IPS-15b (cell line): ENCODE measurements around the gene SLC35G6.
A peak's percentile ranks its signal among the peaks of the same experiment; 100 is the strongest.
"Not testable (repeated sequence)": the region's sequence is repeated elsewhere in the genome, so short reads cannot be mapped to it uniquely, and the experiment has no call there.

Experiments used
- H3K27me3 ChIP-seq: one replicate; pipeline ENCODE4 v1.6.1; 2013; ENCODE audit warnings: low read length; ENCODE audit not compliant: control insufficient read depth, insufficient read depth
- H3K36me3 ChIP-seq: one replicate; pipeline ENCODE4 v1.6.1; 2013; ENCODE audit warnings: low read length; ENCODE audit not compliant: control insufficient read depth, insufficient read depth
- H3K4me1 ChIP-seq: one replicate; pipeline ENCODE4 v1.6.1; 2013; ENCODE audit warnings: mild to moderate bottlenecking, low read length; ENCODE audit not compliant: control insufficient read depth, insufficient read depth
- H3K4me3 ChIP-seq: one replicate; pipeline ENCODE4 v1.5.1; 2013; ENCODE audit warnings: low read depth, low read length
- H3K9ac ChIP-seq: one replicate; pipeline ENCODE4 v1.6.1; 2013; ENCODE audit warnings: low read depth, mild to moderate bottlenecking, low read length
- H3K9me3 ChIP-seq: one replicate; pipeline ENCODE4 v1.6.1; 2013; ENCODE audit warnings: mild to moderate bottlenecking, low read length; ENCODE audit not compliant: control insufficient read depth, insufficient read depth

Gene SLC35G6

DNA sequence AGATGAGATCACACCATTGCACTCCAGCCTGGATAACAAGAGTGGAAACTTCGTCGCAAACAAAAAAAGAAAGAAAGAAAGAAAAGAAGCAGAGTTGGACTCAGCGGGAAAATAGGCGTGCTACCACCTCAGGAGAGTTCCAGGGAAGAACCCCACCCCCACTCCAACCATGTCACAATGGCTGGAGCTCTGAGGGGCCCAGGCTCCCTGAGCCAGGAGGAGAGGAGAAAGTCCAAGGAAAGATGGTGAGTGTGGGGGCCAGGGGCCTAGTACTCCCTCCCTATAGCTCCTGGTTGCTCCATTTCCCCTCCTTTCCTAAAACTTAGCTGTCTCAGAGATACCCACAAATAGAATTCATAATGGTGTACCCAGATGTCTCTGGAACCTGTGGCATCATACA, at the start of gene SLC35G6:
TSS of gene SLC35G6 (plus strand) at position 172 of the 400 bp plus-strand sequence. CDS start at position 243, 71 bp downstream.
- H3K36me3 ChIP-seq, H3K9ac ChIP-seq, H3K9me3 ChIP-seq, H3K27me3 ChIP-seq, H3K4me3 ChIP-seq: not testable (repeated sequence)
- peaks cover 13% of the 10 kb centered on the region for H3K4me1 ChIP-seq

DNA sequence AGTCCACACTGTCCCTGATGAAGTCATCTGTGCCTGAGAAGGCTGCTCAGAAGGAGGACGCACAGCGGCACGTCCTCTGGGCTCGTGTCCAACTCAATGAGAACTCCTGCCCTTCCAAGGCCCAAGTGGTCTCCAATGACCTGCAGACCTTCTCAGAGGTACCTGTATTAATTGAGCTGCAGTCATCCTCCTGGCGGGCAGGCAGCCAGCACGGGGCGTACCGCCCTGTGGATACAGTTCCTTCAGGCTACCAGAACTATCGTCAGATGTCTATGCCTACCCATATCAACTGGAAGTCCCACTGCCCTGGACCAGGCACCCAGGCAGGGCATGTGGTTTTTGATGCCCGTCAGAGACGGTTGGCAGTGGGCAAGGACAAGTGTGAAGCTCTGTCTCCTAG, 49.0 kb upstream of the SLC35G6 start:
- no peaks in the 10 kb centered on the region for H3K9me3 ChIP-seq
- no peaks in the 10 kb centered on the region for H3K27me3 ChIP-seq
- H3K4me1 ChIP-seq, result no peaks in the 10 kb centered on the region
- no peaks in the 10 kb centered on the region for H3K36me3 ChIP-seq
- H3K9ac ChIP-seq, result no peak overlapping the region
- no peak overlapping the region for H3K4me3 ChIP-seq

DNA sequence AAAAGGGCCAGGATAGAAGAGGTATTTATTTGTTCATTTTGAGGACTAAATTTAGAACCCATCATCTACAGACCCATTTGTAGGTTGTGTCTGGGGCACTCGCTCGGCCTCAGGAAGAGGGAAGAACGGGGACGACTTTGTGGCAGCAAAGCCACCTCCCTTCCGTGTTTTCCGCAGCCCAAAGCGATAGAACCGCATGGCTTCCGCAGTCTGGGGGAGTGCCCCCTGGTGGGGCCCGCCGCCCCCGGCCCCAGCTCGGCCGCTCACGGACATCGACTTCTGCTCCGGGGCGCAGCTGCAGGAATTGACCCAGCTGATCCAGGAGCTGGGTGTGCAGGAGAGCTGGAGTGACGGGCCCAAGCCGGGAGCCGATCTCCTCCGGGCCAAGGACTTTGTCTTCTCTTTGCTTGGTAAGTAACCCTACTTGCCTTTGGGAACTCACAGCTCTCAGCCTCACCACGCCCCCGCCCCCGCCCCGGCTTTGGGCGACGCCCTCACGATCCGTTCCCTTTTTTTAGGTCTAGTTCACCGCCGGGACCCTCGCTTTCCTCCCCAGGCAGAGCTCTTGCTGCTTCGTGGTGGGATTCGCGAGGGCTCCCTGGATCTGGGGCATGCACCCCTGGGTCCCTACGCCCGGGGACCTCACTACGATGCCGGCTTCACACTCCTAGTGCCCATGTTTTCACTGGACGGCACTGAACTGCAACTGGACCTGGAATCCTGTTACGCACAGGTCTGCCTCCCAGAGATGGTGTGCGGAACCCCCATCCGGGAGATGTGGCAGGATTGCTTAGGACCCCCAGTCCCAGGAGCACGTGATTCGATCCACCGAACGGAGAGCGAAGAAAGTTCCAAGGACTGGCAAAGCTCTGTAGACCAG, 45.3 kb upstream of the SLC35G6 start:
- Histone ChIP-seq H3K36me3 (no peaks in the 10 kb centered on the region), H3K4me3 (peak overlapping the region; percentile 63)

DNA sequence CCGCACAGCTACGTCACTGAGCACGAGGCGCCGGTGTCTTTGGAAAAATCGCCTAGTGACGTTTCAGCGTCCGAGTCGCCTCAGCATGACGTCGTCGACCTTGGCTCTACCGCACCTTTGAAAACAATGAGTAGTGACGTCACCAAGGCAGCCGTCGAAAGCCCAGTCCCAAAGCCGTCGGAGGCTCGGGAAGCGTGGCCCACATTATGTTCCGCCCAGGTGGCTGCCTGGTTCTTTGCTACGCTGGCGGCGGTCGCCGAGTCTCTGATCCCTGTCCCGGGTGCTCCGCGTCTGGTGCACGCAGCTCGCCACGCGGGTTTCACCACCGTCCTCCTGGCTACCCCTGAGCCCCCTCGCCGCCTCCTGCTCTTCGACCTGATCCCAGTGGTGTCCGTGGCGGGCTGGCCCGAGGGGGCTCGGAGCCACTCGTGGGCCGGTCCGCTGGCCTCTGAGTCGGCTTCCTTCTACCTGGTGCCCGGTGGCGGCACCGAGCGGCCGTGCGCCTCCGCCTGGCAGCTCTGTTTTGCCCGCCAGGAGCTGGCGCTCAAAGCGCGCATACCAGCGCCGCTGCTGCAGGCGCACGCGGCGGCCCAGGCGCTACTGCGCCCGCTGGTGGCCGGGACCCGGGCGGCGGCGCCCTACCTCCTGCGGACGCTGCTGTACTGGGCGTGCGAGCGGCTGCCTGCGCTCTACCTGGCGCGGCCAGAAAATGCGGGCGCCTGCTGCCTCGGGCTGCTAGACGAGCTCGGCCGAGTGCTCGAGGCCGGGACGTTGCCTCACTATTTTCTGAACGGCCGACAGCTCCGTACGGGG, 44.5 kb upstream of the SLC35G6 start:
- peaks cover 12% of the 10 kb centered on the region for H3K27me3 ChIP-seq
- H3K4me3 ChIP-seq, result peak overlapping the region; percentile 63
- peaks cover 11% of the 10 kb centered on the region for H3K4me1 ChIP-seq
- H3K36me3 ChIP-seq, result no peaks in the 10 kb centered on the region
- H3K9ac ChIP-seq, result no peak overlapping the region
- H3K9me3 ChIP-seq, result no peaks in the 10 kb centered on the region

More for the DNA sequence above, 45.3 kb upstream of the SLC35G6 start:
- H3K4me1 ChIP-seq, result peaks cover 7% of the 10 kb centered on the region
- peaks cover 10% of the 10 kb centered on the region for H3K27me3 ChIP-seq
- no peaks in the 10 kb centered on the region for H3K9me3 ChIP-seq
- H3K9ac ChIP-seq, result peak overlapping the region; percentile 37

DNA sequence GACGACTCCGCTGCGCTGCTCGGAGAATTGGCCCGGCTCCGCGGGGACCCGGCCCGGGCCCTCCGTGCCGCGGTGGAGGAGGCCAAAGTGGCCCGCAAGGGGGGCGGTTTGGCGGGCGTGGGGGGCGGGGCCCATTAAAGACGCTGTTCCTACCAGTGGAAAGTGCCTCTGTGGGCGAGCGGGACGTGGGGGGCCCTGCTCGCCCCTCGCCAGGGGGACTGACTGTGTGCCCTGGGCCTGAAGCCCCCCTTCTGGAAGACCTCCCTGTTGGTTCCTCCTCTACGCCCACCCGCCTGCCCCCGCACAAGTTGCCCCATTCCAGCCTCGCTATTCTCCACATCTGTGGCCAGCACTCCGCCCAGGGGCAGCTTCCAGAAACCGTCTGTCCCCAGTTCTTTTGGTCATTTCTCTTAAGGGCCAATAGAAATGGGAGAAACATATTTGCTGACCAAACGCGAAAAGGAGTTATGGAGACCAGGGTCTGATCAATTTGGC, 43.8 kb upstream of the SLC35G6 start:
- Histone ChIP-seq H3K4me3 (peak overlapping the region; percentile 63), H3K9ac (no peak overlapping the region)

DNA sequence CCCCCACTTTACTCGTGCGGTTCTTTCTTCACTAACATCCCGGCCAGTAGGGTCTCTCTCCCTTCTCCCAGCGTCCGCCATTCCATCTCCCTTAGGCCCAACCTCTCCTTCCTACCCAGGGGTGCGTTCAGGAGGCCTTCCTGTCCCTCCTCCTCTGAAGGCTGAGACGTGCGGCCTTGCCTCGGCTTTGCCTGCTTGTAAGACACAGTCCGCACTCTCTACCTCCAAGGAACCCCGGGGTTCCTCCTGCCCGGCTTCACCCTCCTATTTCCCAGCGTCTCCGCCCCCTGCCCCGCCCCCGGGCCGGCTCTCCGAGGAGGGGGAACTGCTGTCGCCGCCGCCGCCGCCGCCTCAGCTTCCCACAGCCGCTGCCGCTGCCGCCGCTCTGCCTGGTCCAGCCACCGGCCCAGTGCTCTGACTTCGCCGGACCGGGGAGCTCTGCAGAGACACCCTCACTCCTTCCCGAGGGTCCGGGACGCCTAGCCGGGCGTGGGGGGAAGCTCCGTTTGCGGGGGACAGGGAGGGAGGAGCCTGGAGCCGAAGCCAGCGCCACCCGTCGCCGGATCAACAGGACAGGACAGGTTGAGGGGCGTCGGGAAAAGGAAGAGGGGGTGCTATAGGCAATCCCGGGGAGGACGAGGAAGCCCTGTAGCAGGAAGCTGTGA, 43.2 kb upstream of the SLC35G6 start:
- Histone ChIP-seq H3K9me3 (no peaks in the 10 kb centered on the region), H3K27me3 (peaks cover 14% of the 10 kb centered on the region), H3K4me3 (peak overlapping the region; percentile 87), H3K36me3 (peaks cover 2% of the 10 kb centered on the region), H3K4me1 (peaks cover 11% of the 10 kb centered on the region), H3K9ac (no peak overlapping the region)

More for the DNA sequence above, 43.8 kb upstream of the SLC35G6 start:
- H3K36me3 ChIP-seq, result no peaks in the 10 kb centered on the region
- no peaks in the 10 kb centered on the region for H3K9me3 ChIP-seq
- H3K27me3 ChIP-seq, result peaks cover 14% of the 10 kb centered on the region
- H3K4me1 ChIP-seq, result peaks cover 11% of the 10 kb centered on the region

DNA sequence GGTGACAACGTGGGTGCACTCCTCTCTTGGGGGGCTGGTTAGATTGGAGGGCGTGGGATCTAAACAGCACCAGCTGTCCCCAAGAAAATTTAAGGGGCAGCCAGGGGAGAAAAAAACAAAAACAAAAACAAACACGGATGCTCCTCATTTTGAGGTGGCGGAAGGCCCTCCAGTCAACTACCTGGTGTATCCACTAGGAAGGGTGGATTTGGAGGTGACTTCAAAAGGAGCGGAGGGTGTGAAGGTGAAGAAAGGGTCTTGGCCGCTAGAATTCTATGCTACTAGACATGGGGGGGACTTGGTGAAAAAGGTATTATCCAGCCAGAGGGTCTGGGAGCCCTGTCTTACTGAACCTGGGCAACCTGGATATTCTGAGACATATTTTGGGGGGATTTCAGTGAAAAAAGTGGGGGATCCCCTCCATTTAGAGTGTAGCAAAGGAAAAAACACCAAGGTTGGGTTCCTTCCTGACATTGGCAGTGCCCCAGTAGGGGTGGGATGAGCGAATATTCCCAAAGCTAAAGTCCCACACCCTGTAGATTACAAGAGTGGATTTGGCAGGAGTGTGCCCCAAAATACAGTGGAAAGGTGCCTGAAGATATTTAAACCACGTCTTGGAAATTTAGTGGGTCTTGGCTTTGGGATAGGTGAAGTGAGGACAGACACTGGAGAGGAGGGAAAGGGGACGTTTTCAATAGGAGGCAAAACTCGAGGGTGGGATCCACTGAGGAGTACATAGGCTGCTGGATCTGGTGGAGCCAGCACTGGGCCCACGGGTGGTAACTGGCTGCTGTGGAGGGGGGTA, 42.4 kb upstream of the SLC35G6 start:
- Histone ChIP-seq H3K4me1 (peaks cover 11% of the 10 kb centered on the region), H3K9me3 (no peaks in the 10 kb centered on the region), H3K9ac (no peak overlapping the region), H3K27me3 (peaks cover 19% of the 10 kb centered on the region), H3K4me3 (peak overlapping the region; percentile 87), H3K36me3 (peaks cover 2% of the 10 kb centered on the region)

DNA sequence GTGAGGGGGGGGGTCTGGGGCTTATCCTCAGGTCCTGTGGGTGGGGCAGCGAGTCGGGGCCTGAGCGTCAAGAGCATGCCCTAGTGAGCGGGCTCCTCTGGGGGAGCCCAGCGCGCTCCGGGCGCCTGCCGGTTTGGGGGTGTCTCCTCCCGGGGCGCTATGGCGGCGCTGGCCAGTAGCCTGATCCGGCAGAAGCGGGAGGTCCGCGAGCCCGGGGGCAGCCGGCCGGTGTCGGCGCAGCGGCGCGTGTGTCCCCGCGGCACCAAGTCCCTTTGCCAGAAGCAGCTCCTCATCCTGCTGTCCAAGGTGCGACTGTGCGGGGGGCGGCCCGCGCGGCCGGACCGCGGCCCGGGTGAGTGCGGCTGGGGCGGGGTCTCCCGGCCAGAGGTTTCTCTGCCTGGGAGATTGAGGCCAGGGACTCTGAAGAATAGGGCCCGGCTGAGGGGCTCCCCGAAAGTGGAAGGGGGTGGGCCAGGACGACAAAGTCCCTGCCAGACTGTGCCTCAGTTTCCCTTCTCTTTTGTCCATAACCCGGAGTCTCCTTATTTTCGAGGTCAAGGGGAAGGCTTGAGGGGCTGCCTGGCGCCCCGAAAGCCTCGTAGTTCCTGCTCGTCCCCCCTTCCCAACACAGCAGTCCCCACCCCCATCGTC, 41.7 kb upstream of the SLC35G6 start, which contains the start of gene FGF11:
TSS of gene FGF11 (plus strand) at position 51 of the 651 bp plus-strand sequence. CDS start at position 160, 109 bp downstream.
- H3K9ac ChIP-seq, result peak within 1 kb of the TSS; percentile 92
- peak within 1 kb of the TSS; percentile 87 for H3K4me3 ChIP-seq
- peaks cover 14% of the 10 kb centered on the region for H3K4me1 ChIP-seq
- no peaks in the 10 kb centered on the region for H3K9me3 ChIP-seq
- peaks cover 25% of the 10 kb centered on the region for H3K27me3 ChIP-seq
- peaks cover 2% of the 10 kb centered on the region for H3K36me3 ChIP-seq

DNA sequence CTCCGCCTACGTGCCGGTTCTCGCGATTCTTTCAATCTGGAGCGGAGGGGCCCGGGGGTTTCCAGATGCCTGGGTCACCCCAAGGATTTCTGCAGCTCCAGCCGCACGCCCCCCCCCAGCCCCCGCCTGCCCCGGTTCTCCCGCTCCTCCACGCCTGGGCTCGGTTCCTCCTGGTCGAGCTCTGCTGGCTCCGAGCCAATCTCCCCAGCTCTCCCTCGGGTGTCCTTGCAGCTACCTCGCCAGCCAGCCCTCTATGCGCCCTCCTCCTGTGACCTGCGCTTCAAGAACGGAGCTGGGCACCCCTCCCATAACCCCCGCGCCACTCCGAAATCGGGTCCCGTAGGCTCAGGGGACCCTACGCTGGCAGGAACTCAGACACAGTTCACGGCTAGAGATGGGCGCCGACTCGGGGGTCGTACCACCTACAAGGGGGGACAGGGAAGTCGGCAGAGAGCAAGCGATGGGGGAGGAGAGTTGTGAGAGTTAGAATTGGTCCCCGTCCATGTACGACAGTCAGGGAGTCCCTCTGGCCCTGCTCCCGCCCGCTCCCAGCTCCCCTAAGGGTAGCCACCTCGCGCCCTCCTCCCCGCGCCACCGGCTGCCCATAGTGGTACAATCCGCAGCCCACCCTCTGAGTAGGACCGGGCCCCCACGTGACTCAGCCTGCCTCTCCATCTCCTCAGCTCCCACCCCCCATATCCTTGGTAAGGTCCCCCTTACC, 41.0 kb upstream of the SLC35G6 start:
- H3K4me1 ChIP-seq, result peaks cover 14% of the 10 kb centered on the region
- no peaks in the 10 kb centered on the region for H3K9me3 ChIP-seq
- H3K4me3 ChIP-seq, result peak overlapping the region; percentile 87
- H3K36me3 ChIP-seq, result peaks cover 2% of the 10 kb centered on the region
- H3K9ac ChIP-seq, result peak overlapping the region; percentile 92
- H3K27me3 ChIP-seq, result peaks cover 25% of the 10 kb centered on the region

DNA sequence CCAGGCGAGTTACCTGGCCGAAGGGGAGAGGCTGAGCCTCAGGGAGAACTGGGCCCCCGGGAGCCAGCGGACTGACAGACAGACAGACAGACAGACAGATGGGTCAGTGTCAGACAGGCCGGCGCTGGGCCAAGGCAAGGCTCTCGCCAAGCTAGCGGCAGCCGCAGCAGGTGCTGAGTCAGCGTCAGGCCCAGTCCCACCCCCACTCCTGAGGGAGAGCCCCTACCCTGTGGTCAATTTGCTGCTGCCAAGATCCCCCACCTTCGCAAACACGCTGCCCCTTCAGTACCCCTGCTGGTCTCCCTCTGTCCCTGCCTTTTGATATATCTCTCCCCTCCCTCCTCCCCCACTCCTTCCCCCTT, 40.4 kb upstream of the SLC35G6 start:
- peak overlapping the region; percentile 92 for H3K9ac ChIP-seq
- H3K4me3 ChIP-seq, result peak overlapping the region; percentile 87
- H3K9me3 ChIP-seq, result no peaks in the 10 kb centered on the region

More for the DNA sequence above, 40.4 kb upstream of the SLC35G6 start:
- Histone ChIP-seq H3K27me3 (peaks cover 25% of the 10 kb centered on the region), H3K36me3 (peaks cover 2% of the 10 kb centered on the region), H3K4me1 (peaks cover 14% of the 10 kb centered on the region)
